SK-MEL-5 (cell line): ENCODE data around the gene DNAH8. TPM values are rescaled to one million over a fixed set of nuclear protein-coding genes. Genes with fewer than 3 reads are reported as not detected.
"Not testable (repeated sequence)": the region's sequence is repeated elsewhere in the genome, so short reads cannot be mapped to it uniquely, and the experiment has no call there.

Source experiments
- DNase-seq: peaks from one replicate; pipeline ENCODE4 v3.0.0-alpha.2; 2016; ENCODE audit warnings: low read depth, low spot score
- in situ Hi-C: cut with HindIII; loops from 2 replicates; pipeline ENCODE4 v1.10.0; 2016; ENCODE audit warnings: low sequenced_read_pairs, high pct_unique_total_duplicates, low pct_unique_long_range_greater_than_20kb
- total RNA-seq: library from RNA; depleted of rRNA; stranded (reverse); fragments of >200 nt; shearing (Covaris generic); gene quantifications from 2 replicates; pipeline ENCODE4 v1.2.3, GENCODE V29; 2014

Gene DNAH8
- total RNA-seq, 1 experiment from 2014 or later = under 0.01 TPM

DNA sequence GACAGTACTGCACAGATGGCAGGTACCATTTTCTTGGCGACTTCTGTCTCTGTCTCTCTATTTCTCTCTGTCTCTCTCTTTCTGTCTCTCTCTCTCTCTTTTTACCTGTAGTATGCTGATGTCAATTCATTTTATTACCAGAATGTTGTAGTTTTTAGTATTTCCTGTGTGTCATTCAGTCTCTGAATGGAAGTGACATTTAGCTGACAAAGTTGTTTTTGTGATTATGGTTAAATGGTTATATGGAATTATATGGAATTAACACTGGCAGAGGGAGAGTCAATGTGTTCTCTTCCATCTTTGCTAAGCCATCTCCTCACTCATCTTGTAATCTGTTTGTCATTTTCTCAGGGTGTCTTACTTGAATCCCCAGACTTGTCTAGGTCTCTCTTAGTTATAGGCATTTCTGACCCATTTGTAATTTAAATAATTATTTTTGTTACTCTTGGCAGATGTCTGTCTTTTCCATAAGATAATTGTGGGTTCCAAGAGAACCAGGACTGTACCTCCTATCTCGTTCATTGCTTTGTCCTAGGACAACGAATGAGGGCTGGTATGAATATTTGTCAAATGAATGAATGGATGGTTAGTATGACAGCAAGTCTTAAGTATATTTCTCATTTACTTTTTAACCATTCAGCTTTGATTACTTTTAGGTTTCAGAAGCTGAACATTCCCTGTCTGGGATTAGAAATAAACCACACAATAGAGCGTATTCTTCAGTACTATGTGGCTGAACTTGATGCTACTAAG is 64.4 kb downstream of the DNAH8 start:
- DNase-seq = no peak
- in situ Hi-C loops = no loop called here

DNA sequence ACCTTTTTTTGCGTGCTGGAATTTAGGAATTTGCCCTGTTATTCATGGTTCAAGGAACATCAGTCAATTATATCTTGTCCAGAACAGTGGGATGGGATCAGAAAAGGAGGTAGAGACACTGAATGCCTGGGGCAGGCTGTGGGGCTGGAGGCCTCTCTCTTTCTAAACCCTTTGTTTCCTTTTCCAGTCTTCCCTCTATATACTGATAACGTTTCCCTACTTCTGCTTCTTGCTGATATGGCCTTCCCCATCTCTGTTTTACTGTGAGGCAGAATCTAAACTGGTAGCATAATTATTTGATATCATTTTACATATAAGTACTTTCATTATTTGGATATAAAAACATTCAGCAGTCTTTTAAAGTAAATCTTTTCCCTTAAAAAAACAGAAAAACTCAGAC is 67.5 kb downstream of the DNAH8 start:
- in situ Hi-C loops = no loop called here
- no peak for DNase-seq

DNA sequence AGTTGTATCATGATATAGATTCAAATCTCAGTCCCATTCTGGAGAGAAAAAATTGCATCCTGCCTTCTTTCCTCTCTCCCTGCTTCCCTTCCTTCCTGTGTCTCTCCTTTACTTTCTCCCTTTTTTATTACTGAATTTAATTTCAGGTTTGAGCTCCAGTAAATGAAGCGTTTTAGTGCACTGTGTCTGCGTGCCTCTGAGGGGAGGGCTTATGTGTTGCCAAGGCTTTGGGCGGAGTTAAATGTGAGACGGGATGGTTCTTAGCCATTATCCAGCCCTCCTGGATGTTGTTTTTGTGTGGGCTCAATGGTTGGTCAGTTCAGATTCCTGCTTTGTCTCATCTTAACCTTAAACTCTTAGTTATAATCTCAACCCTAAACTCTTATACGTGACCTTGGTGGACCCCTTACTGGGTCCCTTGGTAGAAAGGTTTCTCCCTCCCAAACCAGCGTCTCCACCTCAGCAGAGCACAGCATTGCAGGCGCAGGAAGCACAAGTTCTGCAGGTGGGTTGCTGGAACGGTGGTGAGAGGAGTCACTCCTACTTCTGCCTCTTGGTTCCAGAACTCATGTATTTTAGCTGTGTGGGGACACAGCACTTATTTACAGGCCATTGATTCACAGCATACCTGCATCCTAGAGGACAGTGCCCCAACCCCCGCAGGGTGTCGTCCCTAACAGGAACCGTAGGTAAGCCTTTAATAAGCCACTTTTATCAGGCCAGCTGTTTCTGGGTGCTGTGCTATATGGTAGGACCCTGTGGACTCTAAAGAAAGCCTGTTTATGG is 68.5 kb downstream of the DNAH8 start:
- in situ Hi-C loops = no loop called here
- no peak for DNase-seq

DNA sequence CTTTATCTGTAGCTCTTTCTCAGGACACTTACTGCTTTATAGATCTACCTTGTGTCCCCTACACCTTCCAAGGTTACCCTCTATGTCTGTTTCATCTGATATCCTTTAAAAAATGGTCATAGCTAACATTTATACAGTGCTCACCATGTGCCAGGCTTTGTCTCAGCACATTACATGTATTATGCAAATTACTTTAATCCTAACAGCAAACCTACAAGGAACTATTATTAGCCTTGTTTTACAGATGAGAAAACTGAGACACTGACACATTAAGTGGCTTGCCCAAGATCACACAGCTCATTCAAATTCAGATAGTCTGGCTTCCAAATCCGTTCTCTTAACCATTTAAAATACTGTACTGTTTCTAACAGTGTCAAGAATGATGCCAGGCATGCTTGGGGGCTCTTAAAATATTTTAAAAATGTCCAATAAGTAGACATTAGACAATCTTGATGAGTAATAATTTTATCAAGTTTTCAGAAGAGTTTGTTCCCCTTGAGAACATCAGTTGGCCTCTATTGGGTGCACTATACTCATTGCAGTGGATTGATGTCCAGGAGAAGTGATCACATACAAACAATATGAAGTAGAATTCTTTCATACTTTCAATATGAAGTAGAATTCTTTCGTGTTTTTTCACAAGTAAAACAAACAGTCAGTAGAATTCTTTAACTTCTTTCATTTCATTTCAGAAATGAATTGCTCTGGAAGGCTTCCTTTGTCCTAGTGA is 69.6 kb downstream of the DNAH8 start:
- no peak for DNase-seq
- in situ Hi-C loops = no loop called here

DNA sequence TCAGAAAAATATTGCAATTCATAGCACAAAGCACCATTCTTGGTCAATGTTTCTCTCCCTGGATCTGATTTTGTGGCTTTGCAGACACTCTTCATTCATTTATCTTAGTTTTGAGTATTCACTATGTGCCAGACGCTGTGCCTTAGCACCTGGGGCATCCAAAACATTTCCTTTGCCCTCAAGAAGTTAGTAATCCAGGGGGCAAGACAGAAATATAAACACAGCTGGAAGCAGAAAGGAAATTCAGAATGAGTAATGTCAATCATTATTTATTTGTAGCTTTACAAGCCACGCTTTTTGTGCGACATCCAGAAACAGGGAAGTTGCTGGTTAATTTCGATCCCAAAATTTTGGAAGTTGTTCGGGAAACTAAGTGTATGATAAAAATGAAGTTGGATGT is 71.4 kb downstream of the DNAH8 start:
- no peak for DNase-seq
- in situ Hi-C loops = no loop called here

DNA sequence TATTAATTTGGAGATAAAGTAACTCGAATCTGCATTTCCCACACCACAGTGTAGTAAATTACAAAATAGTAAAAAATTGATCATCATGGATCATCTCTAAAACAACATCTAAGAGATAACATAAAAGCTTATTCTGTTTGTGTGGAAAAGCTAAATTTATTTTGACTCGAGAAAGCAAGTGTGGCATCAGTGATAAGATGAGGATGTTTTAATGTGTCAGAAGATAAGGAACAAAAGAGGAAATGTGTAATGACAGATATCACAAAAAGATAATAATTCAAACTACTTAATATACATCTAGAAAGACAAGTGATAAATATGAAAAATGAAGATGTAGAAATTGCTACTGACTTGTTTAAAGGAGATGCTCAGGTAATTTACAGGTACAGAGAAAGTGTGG is 74.1 kb downstream of the DNAH8 start:
- no peak for DNase-seq
- in situ Hi-C loops = no loop called here

DNA sequence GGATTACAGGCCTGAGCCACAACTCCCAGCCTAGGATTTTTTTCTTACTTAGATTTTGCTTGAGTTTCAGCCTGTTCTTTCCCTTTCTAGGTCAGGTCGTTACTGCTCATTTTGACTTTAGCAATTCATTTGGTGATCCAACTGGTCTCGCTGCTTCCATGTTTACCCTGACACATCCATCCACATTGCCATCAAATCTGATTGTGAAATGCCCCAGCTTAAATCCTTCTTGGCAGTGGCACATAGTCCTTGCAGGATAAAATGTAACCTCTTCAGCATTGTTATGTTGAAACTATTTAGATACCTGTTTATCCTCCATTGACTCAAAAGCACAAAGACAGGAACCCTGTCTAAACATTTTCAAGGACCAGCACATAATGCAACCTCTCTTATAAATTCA is 77.2 kb downstream of the DNAH8 start:
- DNase-seq = no peak
- in situ Hi-C loops = no loop called here

DNA sequence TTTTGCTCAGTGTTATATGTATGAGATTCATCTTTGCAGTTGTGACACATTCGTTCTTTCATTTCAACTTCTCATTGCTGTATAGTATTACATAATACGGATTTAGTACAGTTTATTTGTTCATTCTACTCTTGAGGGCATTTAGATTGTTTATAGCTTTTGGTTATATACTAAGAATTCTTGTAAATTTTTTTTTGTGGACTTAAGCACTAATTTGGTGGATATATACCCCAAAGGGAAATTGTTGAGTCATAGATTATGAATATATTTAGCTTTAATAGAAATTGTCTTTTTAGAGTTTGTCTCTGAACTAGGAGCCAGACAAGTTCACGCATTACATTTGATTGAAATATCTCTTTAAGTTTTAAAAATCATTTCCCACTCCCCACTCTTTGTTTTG is 79.6 kb downstream of the DNAH8 start:
- no peak for DNase-seq
- in situ Hi-C loops = no loop called here

DNA sequence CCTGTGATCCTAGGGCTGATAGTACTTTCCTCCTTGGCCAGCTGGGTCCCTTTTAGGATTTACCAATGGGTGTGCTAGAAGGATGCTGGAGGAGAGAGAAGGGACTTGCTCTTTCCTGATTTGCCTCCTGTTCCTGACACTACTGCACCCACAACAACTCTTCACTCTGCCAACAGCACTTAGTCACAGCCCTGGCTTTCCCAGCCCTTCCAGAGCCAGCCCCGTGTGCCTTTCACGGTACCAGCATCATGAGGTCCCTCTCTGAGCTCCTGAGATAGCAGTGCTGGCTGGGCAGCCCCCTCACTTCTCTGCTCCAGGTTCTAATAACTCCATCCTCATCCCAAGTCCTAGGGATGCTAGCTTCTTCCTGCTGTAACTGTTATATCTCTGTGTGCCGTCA is 80.9 kb downstream of the DNAH8 start:
- DNase-seq = no peak
- in situ Hi-C loops = no loop called here

DNA sequence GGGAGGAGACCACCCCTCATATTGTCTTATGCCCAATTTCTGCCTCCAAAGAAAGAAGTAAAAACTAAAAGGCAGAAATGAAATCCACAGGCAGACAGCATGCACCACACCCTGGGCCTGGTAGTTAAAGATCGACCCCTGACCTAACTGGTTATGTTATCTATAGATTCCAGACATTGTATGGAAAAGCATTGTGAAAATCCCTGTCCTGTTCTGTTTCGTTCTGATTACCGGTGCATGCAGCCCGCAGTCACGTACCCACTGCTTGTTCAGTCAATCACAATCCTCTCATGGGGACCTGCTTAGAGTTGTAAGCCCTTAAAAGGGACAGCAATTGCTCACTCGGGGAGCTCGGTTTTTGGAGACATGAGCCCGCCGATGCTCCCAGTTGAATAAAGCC is 81.3 kb downstream of the DNAH8 start:
- in situ Hi-C loops, DNase-seq: not testable (repeated sequence)

DNA sequence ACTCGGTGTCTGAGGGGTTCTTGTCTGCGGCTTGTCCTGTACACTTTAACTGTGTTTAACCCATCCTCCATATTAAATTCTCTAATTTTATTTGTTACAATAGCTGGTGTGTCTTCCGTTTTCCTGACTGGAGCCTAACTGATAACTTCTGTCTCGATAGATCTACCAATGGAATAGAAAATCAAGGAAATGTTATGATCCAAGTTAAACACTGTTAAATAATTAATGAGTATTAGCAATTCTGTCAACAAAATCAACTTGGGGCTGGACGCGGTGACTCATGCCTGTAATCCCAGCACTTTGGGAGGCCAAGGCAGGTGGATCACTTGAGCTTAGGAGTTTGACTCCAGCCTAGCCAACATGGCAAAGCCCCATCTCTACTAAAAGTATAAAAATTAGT is 81.7 kb downstream of the DNAH8 start:
- DNase-seq = no peak
- in situ Hi-C loops = no loop called here

DNA sequence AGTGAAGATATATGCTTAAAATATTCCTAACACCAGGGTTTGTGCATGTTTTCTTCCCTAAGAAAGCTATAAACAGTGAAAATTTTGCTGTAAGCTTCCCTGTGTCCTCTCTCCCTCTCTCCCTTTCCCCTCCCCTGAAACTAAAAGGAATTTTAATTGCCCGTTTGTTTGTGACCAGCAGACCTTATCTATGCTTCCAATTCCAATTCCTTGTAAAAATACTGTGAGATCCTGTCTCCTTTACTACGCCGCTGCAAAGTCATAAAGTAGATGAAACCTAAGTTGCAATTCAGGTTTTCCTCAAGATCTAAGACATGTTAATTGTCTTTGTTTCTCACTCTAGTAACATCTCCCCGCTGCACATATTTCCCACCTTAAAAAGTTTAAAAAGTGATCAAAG is 82.3 kb downstream of the DNAH8 start:
- DNase-seq = no peak
- in situ Hi-C loops = no loop called here

DNA sequence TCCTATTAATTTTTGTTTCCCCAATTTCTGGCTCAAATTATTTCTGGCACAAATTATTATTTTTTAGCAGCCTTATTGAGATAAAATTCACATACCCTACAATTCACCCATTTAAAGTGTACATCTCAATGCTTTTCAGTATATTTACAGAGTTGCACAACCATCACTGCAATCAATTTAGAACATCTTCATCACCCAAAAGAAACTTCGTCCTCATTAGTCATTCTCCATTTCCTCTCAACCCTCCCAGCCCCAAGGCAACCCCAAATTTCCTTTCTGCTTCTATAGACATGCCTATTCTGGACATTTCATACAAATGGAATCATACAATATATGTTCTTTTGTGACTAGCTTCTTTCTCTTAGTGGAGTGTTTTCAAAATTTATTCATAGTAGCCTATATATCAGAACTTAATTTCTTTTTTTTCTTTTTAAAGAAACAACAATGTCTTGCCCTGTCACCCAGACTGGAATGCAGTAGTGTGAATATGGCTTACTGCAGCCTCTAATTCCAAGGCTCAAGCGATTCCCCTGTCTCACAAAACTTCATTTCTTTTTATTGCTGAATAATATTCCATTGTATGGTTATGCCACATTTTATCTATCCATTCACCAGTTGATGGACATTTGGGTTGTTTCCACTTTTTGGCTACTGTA is 84.5 kb downstream of the DNAH8 start:
- in situ Hi-C loops = no loop called here
- no peak for DNase-seq

DNA sequence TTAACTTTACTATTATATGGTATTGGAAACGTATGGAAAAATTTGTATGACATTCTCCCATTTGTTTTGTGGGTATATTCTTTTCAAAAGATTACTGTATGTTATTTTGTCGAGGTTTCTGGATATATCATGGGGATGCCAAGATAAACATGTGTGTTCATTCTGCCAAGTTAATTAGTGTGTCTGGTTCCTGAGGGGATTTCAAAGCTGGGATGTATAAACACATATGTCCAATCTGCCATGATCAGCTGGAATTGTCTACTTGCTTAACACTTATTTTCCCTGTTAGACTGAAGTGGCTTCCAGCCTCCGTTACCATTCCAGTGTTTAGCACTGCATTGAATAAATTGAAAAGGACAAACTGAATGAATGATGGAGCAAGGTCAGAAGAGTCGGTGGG is 86.2 kb downstream of the DNAH8 start:
- in situ Hi-C loops = no loop called here

DNA sequence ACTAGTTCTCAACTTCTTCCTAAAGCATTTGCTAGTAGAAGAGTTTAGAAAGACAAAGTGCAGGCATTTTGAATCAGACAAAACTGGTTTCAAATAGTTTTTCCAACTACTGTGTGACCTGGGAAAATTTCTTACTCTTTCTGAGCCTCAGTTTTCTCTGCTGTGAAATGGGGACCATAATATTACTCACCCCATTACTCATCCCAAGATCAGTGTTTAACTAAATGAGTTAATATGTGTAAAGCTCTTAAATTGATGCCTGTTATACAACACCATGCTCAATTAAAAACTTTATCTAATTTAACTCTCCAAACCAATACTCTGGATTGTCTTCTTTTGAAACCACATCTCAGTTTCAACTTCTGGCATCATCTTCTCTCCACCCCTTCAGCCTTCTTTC is 87.4 kb downstream of the DNAH8 start:
- in situ Hi-C loops = no loop called here
- DNase-seq = no peak

More for the DNA sequence above, 86.2 kb downstream of the DNAH8 start:
- DNase-seq = no peak

DNA sequence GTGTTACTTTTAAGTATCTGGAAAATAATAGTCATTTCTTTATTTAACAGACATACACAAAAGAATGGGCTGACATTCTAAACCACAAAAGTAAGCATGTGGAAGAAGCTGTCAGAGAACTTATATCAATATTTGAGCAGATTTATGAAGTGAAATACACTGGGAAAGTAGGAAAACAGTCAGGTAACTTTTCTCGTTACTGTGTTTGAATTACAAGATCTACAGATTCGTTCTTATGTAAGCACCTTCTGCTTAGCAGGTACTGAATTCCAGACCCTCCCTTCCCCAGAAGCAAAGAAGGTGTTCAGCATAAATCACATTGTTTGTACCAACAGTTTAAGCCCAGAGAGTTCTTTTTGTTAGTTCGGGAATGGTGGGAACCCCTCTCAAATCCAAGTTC is 88.0 kb downstream of the DNAH8 start:
- in situ Hi-C loops = no loop called here
- no peak for DNase-seq

DNA sequence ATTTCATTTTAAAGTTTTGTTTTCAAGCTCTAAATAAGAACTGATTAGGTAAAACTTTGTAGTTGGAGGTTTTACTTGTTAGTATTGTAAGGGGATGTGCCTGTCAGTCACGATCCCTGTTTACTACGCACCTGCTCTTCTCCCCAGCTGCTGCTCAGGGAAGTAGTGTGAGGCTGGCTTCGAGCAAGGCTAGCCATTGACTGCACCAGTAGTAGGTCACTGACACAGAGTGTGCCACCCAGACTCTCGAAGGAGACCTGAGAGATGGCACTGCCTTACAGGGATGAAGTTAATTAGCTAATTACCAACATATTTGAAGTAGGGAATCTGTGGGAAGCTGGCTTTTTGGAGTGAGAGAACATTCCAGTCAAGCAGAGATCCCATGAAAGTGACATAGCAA is 89.2 kb downstream of the DNAH8 start:
- in situ Hi-C loops = no loop called here
- no peak for DNase-seq

DNA sequence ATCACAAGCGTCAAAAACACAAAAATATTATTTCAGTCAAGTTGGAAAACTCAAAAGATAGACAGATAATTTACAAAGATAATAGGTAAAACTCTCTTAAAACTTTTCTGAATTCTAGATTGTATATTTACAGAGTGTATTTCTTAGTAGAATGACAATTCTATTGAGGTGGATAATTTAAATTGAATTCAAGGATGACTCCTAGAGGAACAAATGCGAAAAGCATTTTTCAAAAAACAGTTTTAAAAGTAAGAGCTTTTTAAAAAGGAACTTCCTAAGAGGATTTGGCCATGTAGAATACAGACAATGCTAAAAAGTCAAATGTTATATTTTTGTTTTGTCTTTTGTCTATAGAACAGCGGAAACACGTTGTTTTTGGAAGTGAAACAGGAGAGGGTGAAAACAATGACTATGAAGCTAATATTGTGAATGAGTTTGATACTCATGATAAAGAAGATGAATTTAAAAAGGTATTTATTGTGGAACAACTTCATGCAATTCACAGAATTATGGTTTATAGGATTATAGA is 90.1 kb downstream of the DNAH8 start:
- in situ Hi-C loops = no loop called here
- DNase-seq = peak; percentile 1
